NCI-H526 (cell line): ENCODE results near the gene PLA2G2C.

Experiments
- DNase-seq, 2 experiments: peaks; one replicate each; lab custom pipeline; 2025; lab: John Stamatoyannopoulos, UW

PLA2G2C gene

GRCh38 chr1:20207546-20207945, 21.2 kb upstream of the PLA2G2C start:
- no peak for DNase-seq

- DNase-seq: no peak
Observed at GRCh38 chr1:20202166-20202565, 15.8 kb upstream of the PLA2G2C start.

- DNase-seq: no peak
Observed at GRCh38 chr1:20200966-20201365, 14.6 kb upstream of the PLA2G2C start.

DNA sequence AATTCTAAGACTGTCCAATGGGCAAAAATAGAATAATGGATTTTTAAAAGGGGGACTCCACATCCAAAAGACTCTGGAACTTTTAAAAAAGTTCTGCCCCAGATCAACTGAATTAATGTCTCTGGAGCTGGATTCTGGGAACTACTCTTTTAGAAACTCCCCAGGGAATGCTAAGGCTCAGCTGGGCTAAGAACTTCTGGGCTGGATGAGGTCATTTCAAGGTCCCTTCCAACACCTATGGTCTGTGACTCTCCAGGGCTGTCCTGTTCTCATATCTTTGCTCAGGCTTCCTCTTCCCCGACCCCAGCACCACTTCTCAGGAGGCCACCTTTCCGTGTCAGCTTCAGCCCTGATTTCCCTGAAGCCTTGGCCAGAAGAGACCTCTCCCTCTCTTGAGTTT, 13.5 kb upstream of the PLA2G2C start:
- no peak for DNase-seq

GRCh38 chr1:20199403-20199802, 13.1 kb upstream of the PLA2G2C start:
- DNase-seq: no peak

GRCh38 chr1:20198918-20199317, 12.6 kb upstream of the PLA2G2C start:
- DNase-seq: no peak

GRCh38 chr1:20198296-20198695, 12.0 kb upstream of the PLA2G2C start:
- no peak for DNase-seq

DNA sequence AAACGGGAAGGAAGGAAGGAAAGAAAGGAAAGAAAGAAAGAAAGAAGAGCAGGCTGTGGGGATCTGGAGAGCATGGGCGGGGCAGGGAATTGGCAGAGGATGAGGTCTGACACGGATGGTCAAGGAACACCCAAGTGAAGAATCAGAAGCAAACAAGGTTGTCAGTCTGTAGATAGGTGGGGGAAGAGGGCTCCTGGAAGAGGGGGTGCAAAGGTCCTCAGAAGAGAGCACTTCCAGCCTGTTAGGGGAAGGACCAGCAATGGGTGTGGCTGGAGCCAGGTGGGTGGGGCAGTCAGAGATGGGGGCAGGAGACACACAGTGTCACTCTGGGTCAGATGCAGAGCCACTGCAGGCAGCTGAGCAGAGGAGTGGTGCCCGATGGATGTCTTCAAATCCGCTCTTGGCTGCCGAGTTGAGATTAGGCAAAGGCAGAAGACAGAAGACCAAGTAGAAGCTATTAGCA, 11.0 kb upstream of the PLA2G2C start:
- DNase-seq: no peak

DNA sequence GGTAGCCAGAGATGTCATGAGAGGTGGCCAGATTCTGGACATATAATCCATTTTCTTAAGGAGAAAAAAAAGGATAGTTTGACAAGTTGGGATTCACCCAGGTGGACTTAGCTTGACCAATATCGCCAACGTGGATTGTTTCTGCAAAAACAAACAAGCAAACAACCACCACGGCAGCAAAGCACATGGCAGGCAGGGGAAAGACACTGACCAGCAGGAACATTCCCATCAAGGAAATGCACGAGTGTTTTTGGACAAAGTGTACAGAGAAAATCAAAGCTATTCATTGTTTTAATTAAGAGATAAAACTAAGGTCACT, 9.1 kb upstream of the PLA2G2C start:
- DNase-seq: no peak

DNA sequence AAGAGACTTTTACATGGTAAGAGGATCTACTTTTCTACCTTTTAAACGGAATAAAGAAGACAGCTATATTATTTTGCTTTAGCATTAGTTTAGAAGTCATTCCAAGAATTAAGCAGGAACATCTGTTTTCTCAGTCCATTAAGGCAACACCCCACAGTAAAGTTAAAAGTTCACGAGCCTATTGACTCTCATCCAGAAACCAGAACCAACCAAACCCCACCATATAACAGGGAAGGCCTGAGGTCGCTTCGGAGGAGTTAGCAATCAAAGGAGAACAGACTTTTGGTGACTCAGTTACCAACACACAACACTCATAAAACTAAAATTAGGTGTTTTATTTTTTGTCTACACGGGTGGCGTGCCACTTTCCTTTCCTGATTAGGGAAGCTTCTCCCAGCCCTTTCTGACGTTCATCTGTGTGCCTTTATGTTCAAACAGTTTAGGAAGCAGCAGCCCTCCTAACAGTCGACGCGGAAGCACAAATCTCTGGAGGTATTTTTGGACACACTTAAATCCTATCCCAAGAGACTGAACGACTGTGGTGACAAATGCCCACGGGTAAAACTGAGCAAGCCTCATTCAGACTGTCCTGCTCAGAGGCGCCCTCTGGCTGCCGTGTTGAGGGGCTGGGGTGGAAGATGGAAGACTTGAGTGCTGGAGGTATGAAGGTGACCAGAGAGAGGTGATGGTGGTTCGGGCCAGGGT, 8.6 kb upstream of the PLA2G2C start:
- DNase-seq: peak in 1 of 2 experiments; percentile 33

GRCh38 chr1:20194224-20194623, 7.9 kb upstream of the PLA2G2C start:
- no peak for DNase-seq

DNA sequence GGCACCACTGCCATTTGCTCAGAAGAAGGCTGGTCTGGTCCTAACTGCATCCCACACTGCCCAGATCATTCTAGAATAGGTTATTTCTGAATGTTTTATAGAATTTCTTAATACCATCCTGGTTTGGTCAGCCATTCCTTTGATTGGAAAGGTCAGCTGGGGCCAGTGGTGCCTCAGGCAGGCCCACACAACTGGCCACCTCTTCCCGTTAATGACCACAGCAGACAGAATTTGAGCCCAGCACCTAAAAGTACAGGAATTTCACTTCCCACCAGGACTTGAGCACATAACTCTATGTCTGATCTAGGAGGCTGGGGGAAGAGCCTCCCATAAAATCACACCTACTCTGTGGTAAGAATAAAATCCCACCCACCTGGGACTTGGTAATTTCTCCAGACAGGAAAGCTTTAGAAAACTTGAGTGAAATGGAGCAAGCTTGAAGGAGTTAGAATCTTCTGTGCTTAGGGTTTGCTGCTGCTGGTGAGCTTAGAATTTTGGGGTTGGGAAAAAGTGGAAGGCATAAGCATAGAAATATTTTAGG, 6.6 kb upstream of the PLA2G2C start:
- no peak for DNase-seq

GRCh38 chr1:20192364-20192763, 6.0 kb upstream of the PLA2G2C start:
- DNase-seq: no peak

DNA sequence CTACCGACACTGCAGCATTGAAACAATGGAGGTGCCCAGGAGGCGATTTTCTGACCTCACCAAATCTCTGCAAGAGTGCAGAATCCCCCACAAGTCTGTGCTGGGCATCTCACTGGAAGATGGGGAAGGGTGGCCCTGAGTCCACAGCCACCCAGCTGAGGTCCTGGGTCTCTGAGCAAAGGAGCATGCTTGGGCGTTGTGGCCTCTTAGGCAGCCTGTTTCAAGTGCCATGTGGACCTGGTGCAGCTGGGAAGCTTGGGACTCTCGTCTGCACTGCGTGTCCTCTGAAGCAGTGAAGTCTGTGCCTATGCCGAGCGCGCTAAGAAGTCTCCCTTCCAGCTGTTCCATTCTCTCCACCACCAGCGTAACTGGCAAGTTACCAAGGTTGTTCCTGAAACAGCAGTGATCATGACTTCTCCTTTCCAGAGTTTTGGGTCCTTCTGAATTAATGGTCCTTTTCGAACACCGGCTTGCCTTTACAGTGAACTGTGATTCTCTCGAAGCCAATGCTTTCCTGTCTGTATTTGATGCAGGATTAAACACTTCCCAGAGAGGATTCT, 5.0 kb upstream of the PLA2G2C start:
- no peak for DNase-seq

DNA sequence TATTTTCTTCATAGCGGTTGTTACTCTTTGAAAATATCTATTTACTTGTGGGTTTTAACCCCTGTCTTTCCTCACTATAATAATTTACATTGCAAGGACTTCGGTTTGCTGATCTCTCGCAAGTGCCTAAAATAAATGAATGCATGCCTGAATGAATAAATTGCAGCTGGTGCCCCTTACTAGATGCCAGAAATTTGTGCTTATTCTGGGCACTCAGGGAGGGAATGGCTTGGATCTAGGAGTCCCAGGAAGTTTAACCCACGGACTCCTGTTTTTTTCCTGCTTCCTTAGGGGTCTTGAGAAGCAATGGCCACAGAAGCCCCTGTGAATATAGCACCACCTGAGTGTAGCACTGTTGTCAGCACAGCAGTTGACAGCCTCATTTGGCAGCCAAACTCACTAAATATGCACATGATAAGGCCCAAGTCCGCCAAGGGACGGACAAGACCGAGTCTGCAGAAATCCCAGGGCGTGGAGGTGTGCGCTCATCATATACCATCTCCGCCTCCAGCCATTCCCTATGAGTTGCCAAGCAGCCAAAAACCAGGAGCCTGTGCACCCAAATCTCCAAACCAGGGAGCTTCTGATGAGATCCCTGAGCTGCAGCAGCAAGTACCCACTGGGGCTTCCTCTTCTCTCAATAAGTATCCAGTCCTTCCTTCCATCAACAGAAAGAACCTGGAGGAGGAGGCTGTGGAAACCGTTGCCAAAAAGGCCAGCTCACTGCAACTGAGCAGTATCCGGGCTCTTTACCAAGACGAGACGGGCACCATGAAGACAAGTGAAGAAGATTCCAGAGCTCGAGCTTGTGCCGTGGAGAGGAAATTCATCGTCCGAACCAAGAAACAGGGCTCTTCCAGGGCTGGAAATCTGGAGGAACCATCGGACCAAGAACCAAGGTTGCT, 4.2 kb upstream of the PLA2G2C start:
- no peak for DNase-seq

DNA sequence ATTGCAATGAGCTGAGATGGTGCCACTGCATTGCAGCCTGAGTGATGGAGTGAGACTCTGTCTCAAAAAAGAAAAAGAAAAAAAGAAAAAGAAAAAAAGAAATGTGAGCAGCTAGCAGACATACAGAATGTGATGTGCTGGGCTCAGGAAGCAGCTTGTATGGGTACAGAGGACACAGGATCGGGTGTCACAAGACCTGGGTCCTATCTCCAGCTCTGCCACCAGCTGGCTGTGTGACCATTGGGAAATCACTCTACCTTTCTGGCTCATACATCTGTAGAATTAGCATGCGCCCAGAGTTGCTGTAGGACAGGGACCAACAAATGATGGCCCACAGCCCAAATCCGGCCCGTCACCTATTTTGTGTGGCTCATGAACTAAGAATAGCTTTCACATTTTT, 3.3 kb upstream of the PLA2G2C start:
- no peak for DNase-seq

DNA sequence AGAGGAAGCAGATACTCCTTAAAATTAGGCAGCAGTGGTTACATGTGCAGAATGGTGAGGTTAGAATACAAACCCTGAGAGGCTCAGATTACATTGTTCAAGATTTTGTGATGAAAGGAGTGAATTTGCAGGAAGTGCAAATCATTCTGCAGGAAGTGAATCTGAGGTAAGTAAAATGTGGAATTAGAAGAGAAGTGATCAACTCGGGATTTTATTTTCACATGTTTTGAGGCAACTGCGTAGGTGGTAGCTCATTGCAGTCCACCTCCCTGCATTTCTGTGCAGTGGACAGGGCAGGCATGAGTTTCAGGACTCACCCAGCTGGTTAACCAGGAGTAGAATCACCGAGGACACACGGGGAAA, 2.1 kb upstream of the PLA2G2C start:
- no peak for DNase-seq

- DNase-seq: no peak
Observed at GRCh38 chr1:20187813-20188454, 1.6 kb upstream of the PLA2G2C start.

GRCh38 chr1:20187103-20187812, 940 bp upstream of the PLA2G2C start:
- DNase-seq: no peak

- no peak for DNase-seq
Observed at GRCh38 chr1:20184997-20185833, 1.1 kb downstream of the PLA2G2C start.

DNA sequence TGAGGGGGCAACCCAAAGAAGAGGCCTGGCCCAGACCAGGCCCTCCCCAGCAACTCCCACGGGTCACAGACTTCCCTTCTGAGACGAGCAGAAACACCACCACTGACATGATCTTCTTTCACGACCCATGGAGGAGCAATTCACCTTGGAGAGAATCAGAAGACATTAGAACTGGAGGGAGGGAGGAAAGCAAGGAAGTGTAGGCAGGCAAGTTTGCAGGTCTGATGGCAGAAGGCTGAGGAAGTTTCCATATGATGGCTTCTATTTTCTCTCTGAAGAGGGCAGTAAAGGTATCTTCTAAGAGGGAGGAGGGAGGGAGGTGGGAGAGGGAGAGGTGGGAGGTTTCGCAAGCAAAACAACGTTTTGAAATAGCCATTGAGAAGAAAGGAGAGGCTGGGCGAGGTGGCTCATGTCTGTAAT, 1.8 kb downstream of the PLA2G2C start:
- DNase-seq: no peak
